CD4-positive, alpha-beta memory T cell (primary cell): ENCODE data around the gene DGKB. TPM values are rescaled to one million over a fixed set of nuclear protein-coding genes. Genes with fewer than 3 reads are reported as not detected.

Experiments used
- CTCF ChIA-PET: fragments of 350-600 bp; sonication (Branson Sonifier 250); formaldehyde crosslinking; loops from one replicate; lab custom pipeline; 2021; ENCODE audit warnings: inconsistent platforms; ENCODE audit not compliant: partially characterized antibody; lab: Charles Lee
- POLR2A ChIA-PET: fragments of 350-600 bp; sonication (Branson Sonifier 250); formaldehyde crosslinking; loops from one replicate; lab custom pipeline; 2021; ENCODE audit not compliant: partially characterized antibody; lab: Charles Lee
- DNase-seq, 5 donors: peaks; one replicate each; pipeline versions ENCODE4 v3.0.0 to v3.0.0-alpha.2; 2020 to 2022; ENCODE audit warnings: mixed read lengths in 1 of 5
- H3K27ac ChIP-seq: one replicate; pipeline ENCODE4 v1.7.0; 2013; ENCODE audit warnings: low read depth, low read length
- H3K27me3 ChIP-seq: 2 replicates; pipeline ENCODE4 v1.7.0; 2013; ENCODE audit warnings: mild to moderate bottlenecking, low read length, moderate library complexity; ENCODE audit not compliant: insufficient read depth
- H3K36me3 ChIP-seq: 2 replicates; pipeline ENCODE4 v1.7.0; 2013; ENCODE audit warnings: mild to moderate bottlenecking, low read length, moderate library complexity; ENCODE audit not compliant: insufficient read depth
- H3K4me1 ChIP-seq: 2 replicates; pipeline ENCODE4 v1.7.0; 2013; ENCODE audit warnings: mild to moderate bottlenecking, low read length, moderate library complexity; ENCODE audit not compliant: insufficient read depth
- H3K4me3 ChIP-seq, 2 donors: one replicate each; pipeline ENCODE4 v1.7.0; 2013; ENCODE audit warnings: low read length in 2 of 2, mild to moderate bottlenecking in 1 of 2
- H3K9me3 ChIP-seq, 2 donors: one replicate each; pipeline ENCODE4 v1.7.0; 2013; ENCODE audit warnings: low read length in 2 of 2, control low read depth in 1 of 2; ENCODE audit not compliant: control insufficient read depth in 1 of 2
- H3K27ac Mint-ChIP-seq, 7 donors: one replicate each; pipeline ENCODE4 v1.8.0; 2020 to 2021; ENCODE audit warnings: mixed read lengths in 7 of 7, mild to moderate bottlenecking in 6 of 7, inconsistent platforms in 3 of 7, moderate library complexity in 3 of 7
- H3K27me3 Mint-ChIP-seq, 2 donors: one replicate each; pipeline ENCODE4 v1.8.0; 2020 to 2021; ENCODE audit warnings: mixed read lengths in 2 of 2
- H3K36me3 Mint-ChIP-seq, 2 donors: one replicate each; pipeline ENCODE4 v1.8.0; 2020 to 2021; ENCODE audit warnings: mixed read lengths in 2 of 2, inconsistent platforms in 1 of 2, mild to moderate bottlenecking in 1 of 2
- H3K4me1 Mint-ChIP-seq, 4 donors: one replicate each; pipeline ENCODE4 v1.8.0; 2020 to 2021; ENCODE audit warnings: mixed read lengths in 4 of 4, mild to moderate bottlenecking in 1 of 4
- H3K4me3 Mint-ChIP-seq, 8 donors: one replicate each; pipeline ENCODE4 v1.8.0; 2020 to 2021; ENCODE audit warnings: mixed read lengths in 8 of 8, mild to moderate bottlenecking in 7 of 8, moderate library complexity in 6 of 8, inconsistent platforms in 3 of 8
- H3K9me3 Mint-ChIP-seq, 8 donors: one replicate each; pipeline ENCODE4 v1.8.0; 2020 to 2021; ENCODE audit warnings: mixed read lengths in 8 of 8, mild to moderate bottlenecking in 5 of 8, inconsistent platforms in 3 of 8, moderate library complexity in 1 of 8
- intact Hi-C: fragments of 100-400 bp; cut with micrococcal nuclease; formaldehyde crosslinking; loops from one replicate; pipeline ENCODE4 v1.15.1; 2023
- polyA plus RNA-seq, 2 donors: library from polyadenylated mRNA; unstranded; fragments of 300-500 nt; fragmentation: Illumina TruSeq; gene quantifications; one replicate each; pipeline ENCODE4 v1.2.3, GENCODE V29; 2021
- total RNA-seq, 2 experiments: library from RNA; stranded (reverse); gene quantifications; one replicate each; pipeline ENCODE4 v1.2.3, GENCODE V29; 2021

Gene DGKB
- not detected for total RNA-seq
- not detected for polyA plus RNA-seq

GRCh38 chr7:14902589-14903067, at the start of gene DGKB:
Gene DGKB, minus strand, starts transcription at chr7:14902751.
- DNase-seq = no peak
- no peak within 1 kb of the TSS for H3K4me3 Mint-ChIP-seq
- intact Hi-C loops = no loop called here
- H3K36me3 ChIP-seq = no peaks in the 10 kb centered on the region
- H3K36me3 Mint-ChIP-seq = no peaks in the 10 kb centered on the region
- ChIA-PET CTCF (no interaction called here), POLR2A (no interaction called here)
- peaks cover 0 to 3% (median under 1%) of the 10 kb centered on the region in 8 donors for H3K9me3 Mint-ChIP-seq
- H3K4me3 ChIP-seq = no peak within 1 kb of the TSS
- H3K27ac Mint-ChIP-seq = no peak within 1 kb of the TSS
- no peaks in the 10 kb centered on the region for H3K27me3 ChIP-seq
- no peaks in the 10 kb centered on the region for H3K4me1 Mint-ChIP-seq
- H3K9me3 ChIP-seq = no peaks in the 10 kb centered on the region
- no peaks in the 10 kb centered on the region for H3K27me3 Mint-ChIP-seq
- H3K27ac ChIP-seq = no peak within 1 kb of the TSS
- H3K4me1 ChIP-seq = no peaks in the 10 kb centered on the region

GRCh38 chr7:14950013-14950412, 47.5 kb upstream of the DGKB start:
- Mint-ChIP-seq H3K9me3 (peaks cover 0 to 5% (median 0%) of the 10 kb centered on the region in 8 donors), H3K4me1 (no peaks in the 10 kb centered on the region), H3K27ac (no peak overlapping the region), H3K4me3 (no peak overlapping the region), H3K36me3 (no peaks in the 10 kb centered on the region), H3K27me3 (no peaks in the 10 kb centered on the region)
- Histone ChIP-seq H3K27me3 (no peaks in the 10 kb centered on the region), H3K9me3 (no peaks in the 10 kb centered on the region), H3K36me3 (no peaks in the 10 kb centered on the region), H3K4me1 (no peaks in the 10 kb centered on the region), H3K27ac (no peak overlapping the region), H3K4me3 (no peak overlapping the region)
- DNase-seq = no peak
- intact Hi-C loops = no loop called here
- ChIA-PET POLR2A (no interaction called here), CTCF (no interaction called here)

- Mint-ChIP-seq H3K36me3 (no peaks in the 10 kb centered on the region), H3K27me3 (no peaks in the 10 kb centered on the region), H3K9me3 (peaks cover 0 to 6% (median 0%) of the 10 kb centered on the region in 8 donors), H3K4me3 (no peak overlapping the region), H3K27ac (no peak overlapping the region), H3K4me1 (no peaks in the 10 kb centered on the region)
- Histone ChIP-seq H3K9me3 (no peaks in the 10 kb centered on the region), H3K4me1 (no peaks in the 10 kb centered on the region), H3K36me3 (no peaks in the 10 kb centered on the region), H3K27me3 (no peaks in the 10 kb centered on the region), H3K4me3 (no peak overlapping the region), H3K27ac (no peak overlapping the region)
- ChIA-PET CTCF (no interaction called here), POLR2A (no interaction called here)
- no peak for DNase-seq
- intact Hi-C loops = no loop called here
These were observed 35.6 kb upstream of the DGKB start for GRCh38 chr7:14938181-14938580.

GRCh38 chr7:14937581-14937980, 35.0 kb upstream of the DGKB start:
- intact Hi-C loops = no loop called here
- Histone ChIP-seq H3K4me1 (no peaks in the 10 kb centered on the region), H3K27ac (no peak overlapping the region), H3K4me3 (no peak overlapping the region), H3K36me3 (no peaks in the 10 kb centered on the region), H3K9me3 (no peaks in the 10 kb centered on the region), H3K27me3 (no peaks in the 10 kb centered on the region)
- Mint-ChIP-seq H3K27ac (no peak overlapping the region), H3K27me3 (no peaks in the 10 kb centered on the region), H3K36me3 (no peaks in the 10 kb centered on the region), H3K4me3 (no peak overlapping the region), H3K9me3 (peaks cover 0 to 7% (median 0%) of the 10 kb centered on the region in 8 donors), H3K4me1 (no peaks in the 10 kb centered on the region)
- ChIA-PET POLR2A (no interaction called here), CTCF (no interaction called here)
- DNase-seq = no peak

GRCh38 chr7:14936554-14936953, 34.0 kb upstream of the DGKB start:
- Histone ChIP-seq H3K4me1 (no peaks in the 10 kb centered on the region), H3K27me3 (no peaks in the 10 kb centered on the region), H3K4me3 (no peak overlapping the region), H3K9me3 (no peaks in the 10 kb centered on the region), H3K36me3 (no peaks in the 10 kb centered on the region), H3K27ac (no peak overlapping the region)
- no peak overlapping the region for H3K27ac Mint-ChIP-seq
- no peaks in the 10 kb centered on the region for H3K4me1 Mint-ChIP-seq
- ChIA-PET POLR2A (no interaction called here), CTCF (no interaction called here)
- no peaks in the 10 kb centered on the region for H3K27me3 Mint-ChIP-seq
- intact Hi-C loops = no loop called here
- H3K4me3 Mint-ChIP-seq = no peak overlapping the region
- H3K9me3 Mint-ChIP-seq = peaks cover 0 to 7% (median 2%) of the 10 kb centered on the region in 8 donors
- DNase-seq = no peak
- no peaks in the 10 kb centered on the region for H3K36me3 Mint-ChIP-seq

- no peak overlapping the region for H3K4me3 ChIP-seq
- no peaks in the 10 kb centered on the region for H3K27me3 Mint-ChIP-seq
- no peak overlapping the region for H3K4me3 Mint-ChIP-seq
- intact Hi-C loops = no loop called here
- no peak for DNase-seq
- H3K36me3 ChIP-seq = no peaks in the 10 kb centered on the region
- H3K9me3 ChIP-seq = no peaks in the 10 kb centered on the region
- no peak overlapping the region for H3K27ac Mint-ChIP-seq
- POLR2A ChIA-PET = no interaction called here
- no peak overlapping the region for H3K27ac ChIP-seq
- peaks cover 2 to 7% (median 3%) of the 10 kb centered on the region in 8 donors for H3K9me3 Mint-ChIP-seq
- H3K4me1 Mint-ChIP-seq = no peaks in the 10 kb centered on the region
- H3K36me3 Mint-ChIP-seq = no peaks in the 10 kb centered on the region
- CTCF ChIA-PET = no interaction called here
- H3K27me3 ChIP-seq = no peaks in the 10 kb centered on the region
- no peaks in the 10 kb centered on the region for H3K4me1 ChIP-seq
These were observed 32.3 kb upstream of the DGKB start for GRCh38 chr7:14934839-14935238.

GRCh38 chr7:14931511-14932215, 29.1 kb upstream of the DGKB start:
- H3K4me3 ChIP-seq = no peak overlapping the region
- intact Hi-C loops = no loop called here
- Mint-ChIP-seq H3K27me3 (no peaks in the 10 kb centered on the region), H3K4me3 (no peak overlapping the region), H3K9me3 (peaks cover 0 to 10% (median 4%) of the 10 kb centered on the region in 8 donors), H3K27ac (no peak overlapping the region), H3K36me3 (no peaks in the 10 kb centered on the region), H3K4me1 (no peaks in the 10 kb centered on the region)
- no peak for DNase-seq
- no peaks in the 10 kb centered on the region for H3K9me3 ChIP-seq
- CTCF ChIA-PET = no interaction called here
- no peak overlapping the region for H3K27ac ChIP-seq
- no peaks in the 10 kb centered on the region for H3K27me3 ChIP-seq
- POLR2A ChIA-PET = no interaction called here
- H3K36me3 ChIP-seq = no peaks in the 10 kb centered on the region
- no peaks in the 10 kb centered on the region for H3K4me1 ChIP-seq
